GM21423 (cell line): Measurements from ENCODE around the gene NUDT19.
"Not testable (repeated sequence)": the region's sequence is repeated elsewhere in the genome, so short reads cannot be mapped to it uniquely, and the experiment has no call there.

Source experiments
- ATAC-seq: cut with Tn5 transposase; IDR thresholded peaks from one replicate; pipeline ENCODE4 v1.9.1; 2021; ENCODE audit warnings: mild to moderate bottlenecking, moderate library complexity; ENCODE audit not compliant: unreplicated experiment

NUDT19 gene

DNA sequence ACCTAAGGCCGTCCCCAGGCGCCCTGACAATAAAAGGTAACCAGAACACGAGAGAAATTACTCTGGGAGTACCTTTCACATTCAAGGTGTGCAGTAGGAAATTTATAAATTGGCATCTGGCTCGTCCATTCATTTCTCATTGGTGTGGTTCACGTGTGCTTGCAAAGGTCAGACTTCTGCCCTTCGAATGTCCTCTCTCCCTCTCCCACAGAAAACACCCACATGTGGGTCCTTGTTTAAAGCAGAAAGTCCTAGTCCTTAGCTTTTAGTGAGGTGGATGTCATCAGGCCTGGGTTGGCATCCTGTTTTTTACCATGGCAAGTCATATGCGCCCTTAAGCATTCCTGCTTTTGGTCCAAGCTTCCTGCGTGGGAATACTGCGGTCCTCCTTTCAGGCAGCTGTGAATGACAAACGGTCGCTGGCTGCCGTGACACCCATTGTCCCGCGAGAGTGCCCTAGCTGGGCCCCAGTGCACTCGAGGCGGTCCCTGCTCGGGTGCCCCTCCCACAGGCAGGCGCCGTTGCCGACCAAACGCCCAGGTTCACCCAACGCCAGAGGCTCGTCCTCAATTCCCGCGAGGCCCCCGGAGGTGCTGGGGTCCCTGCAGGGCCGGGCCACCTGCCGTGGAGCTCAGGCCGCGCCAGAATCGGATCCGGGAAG is at the start of gene NUDT19:
Gene NUDT19 (plus strand): TSS at position 531 of the 661 bp plus-strand sequence. CDS start 140 bp downstream, outside the sequence.
- ATAC-seq: peak; percentile 79

DNA sequence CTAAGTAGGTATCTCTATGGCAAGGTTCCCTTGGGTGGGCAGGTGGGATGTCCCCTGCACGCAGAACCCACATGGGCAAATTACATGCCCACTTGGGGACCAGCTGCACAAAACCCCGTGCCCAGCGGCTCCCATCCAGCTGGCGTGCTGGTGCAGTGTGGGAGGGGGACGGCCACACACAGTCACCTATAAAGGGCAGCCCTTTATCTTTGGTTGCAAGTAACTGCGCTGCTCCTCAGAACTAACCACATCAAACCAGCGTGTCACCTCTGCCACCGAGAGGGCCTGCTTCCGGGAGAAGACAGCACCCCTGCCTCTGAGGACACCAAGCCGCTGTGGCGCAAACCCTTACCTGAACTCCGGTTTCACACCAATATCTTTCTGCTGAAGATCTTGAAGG is 48.9 kb upstream of the NUDT19 start:
- no peak for ATAC-seq

DNA sequence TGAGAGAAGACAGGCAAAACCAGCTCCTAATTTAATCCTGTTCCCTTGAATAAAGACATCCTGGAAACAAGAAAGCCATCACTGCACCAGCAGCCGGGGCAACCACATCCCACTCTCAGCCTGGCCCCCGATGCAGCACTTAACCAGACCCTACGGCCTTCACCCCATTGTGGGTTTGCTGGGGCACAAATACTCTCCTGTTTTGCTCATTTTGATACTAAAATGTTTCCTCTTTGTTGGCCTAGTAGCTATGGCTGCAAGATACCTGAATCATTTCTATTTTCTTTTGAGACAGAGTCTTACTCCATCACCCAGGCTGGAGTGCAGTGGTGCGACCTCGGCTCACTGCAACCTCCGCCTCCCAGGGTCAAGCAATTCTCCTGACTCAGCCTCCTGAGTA is 45.1 kb upstream of the NUDT19 start:
- no peak for ATAC-seq

DNA sequence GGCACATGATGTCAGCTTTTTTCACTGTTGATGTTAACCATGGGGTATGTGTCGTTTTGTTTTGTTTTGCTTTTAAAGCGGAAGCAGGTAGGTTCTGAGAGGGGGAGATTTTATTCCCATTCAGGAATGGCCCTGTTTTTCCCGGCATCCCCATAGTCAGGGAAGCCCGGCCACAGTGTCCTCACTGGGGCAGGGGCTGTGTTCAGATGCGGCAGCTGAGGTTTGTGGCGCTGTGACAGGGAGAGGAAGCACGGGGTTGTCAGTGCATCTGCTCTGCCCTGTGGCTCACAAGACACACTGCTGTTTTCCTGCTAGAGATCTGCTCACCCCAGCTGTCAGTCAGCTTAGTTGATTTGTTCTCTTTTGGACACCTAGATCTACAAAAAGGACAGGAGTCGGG is 44.3 kb upstream of the NUDT19 start:
- ATAC-seq: no peak

DNA sequence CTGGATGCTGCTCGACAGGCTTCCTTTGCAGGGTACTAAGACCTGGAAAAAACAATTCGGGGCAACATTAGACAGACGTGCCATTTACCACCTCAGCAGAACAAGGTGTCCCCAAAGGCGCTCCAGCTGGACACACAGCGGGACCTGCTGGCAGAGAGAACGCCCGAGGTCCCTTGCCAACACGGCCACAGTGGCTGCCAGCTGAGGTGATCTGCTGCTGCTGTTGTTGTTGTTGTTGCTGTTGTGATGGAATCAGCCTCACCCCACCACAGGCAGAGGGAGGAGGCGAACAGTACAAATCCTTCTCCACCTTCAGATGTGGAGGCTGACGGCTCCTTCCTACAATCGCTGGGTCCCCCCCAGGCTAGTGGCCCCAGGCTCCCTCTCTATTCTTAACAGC is 41.9 kb upstream of the NUDT19 start:
- ATAC-seq: no peak

DNA sequence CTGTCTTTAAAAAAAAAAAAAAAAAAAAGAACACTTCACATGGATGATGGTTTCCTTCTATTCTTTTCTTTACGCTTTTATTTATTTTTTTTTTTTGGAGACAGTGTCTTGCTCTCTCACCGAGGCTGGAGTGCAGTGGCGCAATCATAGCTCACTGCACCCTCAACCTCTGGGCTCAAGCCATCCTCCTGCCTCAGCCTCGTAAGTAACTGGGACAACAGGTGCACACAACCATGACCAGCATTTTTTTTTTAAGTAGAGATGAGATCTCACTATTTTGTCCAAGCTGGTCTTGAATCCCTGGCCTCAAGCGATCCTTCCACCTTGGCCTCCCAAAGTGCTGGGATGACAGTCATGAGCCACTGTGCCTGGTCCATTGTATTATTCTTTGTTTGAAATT is 41.0 kb upstream of the NUDT19 start:
- no peak for ATAC-seq

DNA sequence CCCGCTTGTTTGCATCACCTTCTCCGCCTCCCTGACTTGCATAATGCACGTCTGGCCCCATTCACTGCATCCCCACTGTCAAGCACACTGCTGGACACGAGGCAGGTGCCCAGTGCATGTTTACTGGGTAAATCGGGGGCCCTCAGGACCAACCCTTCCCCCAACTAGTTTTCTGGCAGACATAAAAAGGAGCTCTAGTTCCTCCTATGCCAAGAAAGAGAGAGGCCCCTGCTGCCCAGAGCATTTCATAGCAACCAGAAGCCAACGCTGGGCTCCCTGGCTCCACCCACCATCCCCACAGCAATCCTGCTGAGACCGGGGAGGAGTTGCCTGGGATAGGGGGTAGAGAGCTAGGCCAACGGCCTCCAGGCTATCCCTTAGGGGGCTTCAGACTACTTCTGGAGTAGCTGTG is 39.9 kb upstream of the NUDT19 start:
- no peak for ATAC-seq

DNA sequence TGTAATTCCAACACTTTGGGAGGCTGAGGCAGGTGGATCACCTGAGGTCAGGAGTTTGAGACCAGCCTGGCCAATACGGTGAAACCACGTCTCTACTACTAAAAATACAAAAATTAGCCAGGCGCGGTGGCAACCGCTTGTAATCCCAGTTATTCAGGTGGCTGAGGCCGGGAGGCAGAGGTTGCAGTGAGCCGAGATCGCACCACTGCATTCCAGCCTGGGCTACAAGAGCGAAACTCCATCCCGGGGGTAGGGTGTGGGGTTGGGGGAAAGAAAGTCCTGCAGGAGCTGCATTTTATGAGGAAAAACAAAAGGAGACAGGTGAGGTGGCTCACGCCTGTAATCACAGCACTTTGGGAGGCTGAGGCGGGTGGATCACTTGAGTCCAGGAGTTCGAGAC is 39.3 kb upstream of the NUDT19 start:
- not testable (repeated sequence) for ATAC-seq

DNA sequence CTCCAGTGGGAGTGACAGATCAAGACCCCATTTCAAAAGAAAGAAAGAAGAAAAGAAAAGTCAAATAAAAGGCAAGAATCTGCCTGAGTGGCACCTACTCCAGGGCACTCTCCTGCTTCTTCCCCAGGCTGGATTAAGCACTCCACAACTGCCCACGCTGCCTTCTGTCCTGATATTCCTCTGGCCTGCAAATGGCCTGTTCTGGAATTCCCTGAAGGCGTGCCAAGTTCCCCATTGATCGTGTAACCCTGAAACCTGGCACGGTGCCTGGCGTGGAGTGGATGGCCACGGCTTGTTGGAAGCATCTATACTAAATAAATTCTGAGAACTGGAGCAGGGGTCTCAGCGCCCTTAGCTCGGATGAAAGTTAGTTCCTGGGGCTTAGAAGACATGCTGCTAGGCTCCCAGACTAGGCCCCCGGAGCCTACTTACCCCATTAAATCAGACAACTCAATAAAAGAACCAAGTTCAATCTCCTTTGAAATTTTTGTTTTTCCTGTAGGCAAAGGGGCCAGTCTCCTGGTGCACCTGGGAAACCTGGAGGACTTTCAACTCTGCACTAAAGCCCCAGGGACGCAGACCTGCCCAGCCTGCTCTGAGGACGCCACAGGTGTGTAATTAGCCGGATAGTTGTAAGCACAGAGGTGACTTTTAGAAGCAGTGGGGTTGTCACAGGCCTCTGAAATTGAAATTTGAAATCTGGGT is 38.6 kb upstream of the NUDT19 start:
- ATAC-seq: no peak

DNA sequence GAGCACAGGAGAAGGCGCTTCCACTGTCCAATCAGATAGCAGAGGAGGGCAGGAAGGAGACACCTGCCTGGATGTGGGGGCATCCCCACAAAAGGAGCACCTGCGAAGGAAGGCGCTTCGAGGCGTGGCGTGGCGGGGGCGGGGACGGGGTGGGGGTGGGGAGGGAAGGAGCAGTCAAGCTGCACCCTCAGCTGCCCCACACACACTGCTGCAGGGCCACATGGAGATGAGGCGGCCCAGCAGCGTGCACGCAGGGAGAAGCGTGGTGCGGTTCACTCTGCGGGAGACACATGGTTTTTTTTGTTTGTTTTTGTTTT is 38.1 kb upstream of the NUDT19 start:
- ATAC-seq: no peak

DNA sequence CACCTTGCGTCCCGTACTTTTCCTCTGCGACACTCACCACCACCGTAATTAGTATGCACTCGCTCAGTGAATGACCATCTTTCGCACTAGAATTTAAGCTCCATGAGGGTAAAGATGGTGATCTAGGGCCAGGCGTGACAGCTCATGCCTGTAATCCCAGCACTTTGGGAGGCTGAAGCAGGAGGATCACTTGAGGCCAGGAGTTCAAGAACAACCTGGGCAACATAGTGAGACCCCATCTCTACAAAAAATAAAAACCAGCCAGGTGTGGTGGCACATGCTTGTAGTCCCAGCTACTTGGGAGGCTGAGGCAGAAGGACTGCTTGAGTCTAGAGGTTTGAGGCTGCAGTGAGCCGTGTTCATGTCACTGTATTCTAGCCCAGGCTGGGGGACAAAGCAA is 35.2 kb upstream of the NUDT19 start:
- not testable (repeated sequence) for ATAC-seq

DNA sequence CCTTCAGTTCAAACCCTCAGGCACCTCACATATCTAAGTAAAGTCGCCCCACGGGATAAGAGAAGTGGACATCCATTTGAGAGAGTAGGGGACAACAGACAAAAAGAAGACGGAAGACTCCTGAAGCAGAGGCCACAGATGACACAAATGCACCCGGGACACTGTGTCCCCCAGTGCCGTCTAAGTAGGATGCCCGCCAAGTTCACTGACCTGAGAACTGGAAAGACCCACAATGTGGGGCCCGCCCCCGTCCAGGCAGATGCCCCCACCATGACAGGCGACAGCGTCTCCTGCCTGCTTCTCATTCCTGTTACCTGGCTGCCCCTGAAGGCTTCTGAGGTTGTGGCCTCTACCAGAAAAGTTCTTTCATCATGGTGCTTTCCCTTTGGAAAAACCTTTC is 33.5 kb upstream of the NUDT19 start:
- ATAC-seq: no peak

DNA sequence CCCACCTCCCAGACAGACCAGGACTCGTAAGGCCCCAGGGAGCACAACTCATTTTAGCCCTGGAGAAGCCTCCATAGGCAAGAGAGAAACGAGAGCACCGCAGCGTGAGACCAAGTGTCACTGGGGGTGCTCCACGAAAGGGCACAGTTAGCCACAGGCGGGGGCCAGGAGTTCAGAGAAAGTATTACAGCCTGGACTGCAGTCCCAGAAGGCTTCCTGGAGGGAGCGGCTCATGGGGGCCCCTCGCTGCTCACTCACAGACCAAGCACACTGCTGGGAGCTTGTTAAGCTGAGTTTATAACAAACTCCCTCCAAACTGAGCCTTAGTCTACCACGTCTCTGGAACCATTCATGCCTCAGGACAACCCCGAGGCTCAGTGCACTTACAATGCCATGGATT is 33.1 kb upstream of the NUDT19 start:
- no peak for ATAC-seq

DNA sequence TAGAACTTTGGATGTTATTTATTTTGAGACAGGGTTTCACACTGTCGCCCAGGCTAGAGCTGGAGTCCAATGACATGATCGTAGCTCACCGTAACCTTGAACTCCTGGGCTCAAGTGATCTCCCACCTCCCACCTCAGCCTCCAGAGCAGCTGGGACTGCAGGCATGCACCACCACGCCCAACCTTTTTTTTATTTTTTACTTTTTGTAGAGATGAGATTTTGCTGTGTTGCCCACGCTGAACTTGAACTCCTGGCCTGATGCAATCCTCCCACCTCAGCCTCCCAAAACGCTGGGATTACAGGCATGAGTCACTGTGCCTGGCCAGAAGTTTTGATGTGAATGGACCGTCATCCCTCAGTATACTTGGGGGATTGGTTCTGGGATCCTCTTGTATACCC is 30.3 kb upstream of the NUDT19 start:
- ATAC-seq: no peak

DNA sequence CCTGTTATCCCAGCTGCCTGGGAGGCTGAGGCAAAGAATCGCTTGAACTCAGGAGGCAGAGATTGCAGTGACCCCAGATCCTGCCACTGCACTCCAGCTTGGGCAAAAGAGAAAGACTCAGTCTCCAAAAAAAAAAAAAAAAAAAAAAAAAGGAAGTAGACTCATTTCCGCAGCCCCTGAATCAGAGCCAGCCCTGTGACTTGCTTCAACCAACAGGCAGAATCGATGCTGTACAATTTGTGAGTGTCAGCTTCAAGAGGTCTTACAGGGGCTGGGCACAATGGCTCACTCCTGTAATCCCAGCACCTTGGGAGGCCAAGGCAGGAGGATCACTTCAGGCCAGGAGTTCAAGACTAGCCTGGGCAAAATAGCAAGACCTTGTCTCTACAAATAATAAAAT is 29.4 kb upstream of the NUDT19 start:
- ATAC-seq: no peak

DNA sequence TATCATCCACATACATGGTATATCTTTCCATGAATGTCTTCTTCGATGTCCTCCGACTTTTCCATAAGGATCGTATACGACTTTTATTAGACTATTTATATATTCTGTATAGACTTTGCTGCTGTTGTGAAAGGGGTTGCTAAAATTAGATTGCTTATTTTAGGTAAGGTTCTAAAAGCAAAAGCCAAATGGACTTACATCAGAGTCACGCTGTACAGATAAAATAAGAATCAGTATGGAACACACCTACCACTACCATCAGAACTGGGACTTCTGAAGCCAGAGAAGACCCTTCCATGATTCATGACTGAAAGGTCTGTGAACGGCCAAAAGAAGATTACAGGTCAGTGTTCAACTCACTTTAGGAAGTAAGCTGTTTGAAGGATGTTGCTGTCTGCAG is 25.5 kb upstream of the NUDT19 start:
- no peak for ATAC-seq

DNA sequence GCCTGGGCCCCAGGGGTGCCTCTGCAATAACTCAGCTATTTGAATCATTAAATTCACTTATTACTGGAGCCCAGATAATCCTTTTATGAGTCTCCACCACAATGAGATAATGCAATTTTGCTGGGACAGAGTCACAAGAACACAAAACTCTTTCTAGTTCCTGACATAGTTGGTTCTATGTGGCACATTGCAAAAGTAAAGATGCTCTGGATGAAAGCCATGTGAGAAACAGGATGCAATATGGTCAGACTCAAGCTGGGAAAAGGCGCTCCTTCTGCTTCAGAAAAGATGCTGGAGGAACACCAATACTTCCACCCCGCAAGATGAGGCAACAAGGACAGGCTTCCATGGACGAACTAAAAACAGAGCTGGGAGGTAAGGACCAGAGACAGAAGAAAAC is 22.3 kb upstream of the NUDT19 start:
- no peak for ATAC-seq

DNA sequence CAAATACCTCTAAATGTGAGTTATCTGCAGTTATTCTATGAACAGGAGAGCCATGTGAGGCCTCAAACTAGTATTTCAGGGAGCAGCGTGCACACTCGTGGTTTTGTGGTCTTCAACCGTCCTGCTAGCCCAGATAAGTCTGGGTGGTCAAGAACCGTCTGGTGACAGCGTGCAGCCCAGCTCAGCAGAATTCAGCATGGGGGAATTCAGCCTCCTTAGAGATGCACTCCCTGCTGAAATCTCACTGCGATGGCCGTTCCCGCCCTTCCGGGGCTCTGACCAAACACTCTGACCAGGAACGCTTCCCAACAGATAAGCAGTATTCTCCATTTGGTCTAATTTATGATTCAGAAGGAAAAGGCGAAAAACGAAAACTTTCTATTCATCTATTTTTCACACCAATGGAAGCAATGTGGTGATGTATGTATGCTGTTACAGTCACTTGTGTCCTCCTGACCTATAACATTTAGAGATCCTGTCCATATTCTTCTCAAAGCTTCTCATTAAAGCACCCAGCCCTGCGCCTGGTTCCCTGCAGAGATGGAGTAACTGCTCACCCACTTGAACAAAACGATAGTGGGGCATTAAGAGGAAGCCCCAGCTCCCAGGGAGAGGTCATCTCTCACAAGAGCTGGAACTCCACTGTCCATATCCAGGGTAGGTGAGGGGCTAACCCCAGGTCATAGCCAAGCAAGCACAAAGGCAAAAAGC is 19.6 kb upstream of the NUDT19 start:
- no peak for ATAC-seq

DNA sequence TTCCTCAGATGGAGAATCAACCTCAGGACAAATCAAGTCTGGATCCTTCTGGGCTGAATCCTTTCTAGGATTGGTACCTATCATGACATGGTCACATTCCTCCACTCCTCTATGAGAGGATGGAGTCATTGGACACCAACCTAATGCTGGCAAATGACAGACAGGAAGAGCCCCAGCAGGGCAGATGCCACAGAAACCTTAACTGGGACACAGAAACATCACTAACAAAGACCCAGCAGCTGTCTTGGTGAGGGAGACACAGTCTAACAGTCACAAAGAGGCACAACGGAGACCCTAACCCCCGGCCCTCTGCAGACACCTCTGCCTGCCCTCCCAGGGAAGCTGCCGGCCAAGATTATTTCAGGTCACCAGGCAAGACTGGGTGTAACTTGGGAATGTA is 18.8 kb upstream of the NUDT19 start:
- no peak for ATAC-seq

DNA sequence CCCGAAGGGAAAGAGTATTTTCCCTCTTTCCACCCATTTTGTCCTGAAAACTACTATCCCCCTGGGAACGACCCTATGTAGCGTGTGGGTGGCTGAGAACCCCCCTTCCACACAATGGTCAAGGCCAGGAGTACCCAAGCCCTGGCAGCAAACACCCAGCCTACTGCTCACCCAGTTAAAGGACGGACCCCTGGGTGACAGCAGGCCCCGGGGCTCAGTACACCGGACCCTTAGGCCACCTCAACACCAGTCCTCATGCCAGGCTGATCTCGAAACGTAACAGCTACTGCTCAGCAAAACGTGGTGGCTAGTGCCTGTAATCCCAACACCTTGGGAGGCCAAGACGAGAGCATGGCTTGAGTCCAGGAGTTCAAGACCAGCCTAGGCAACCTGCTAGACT is 18.0 kb upstream of the NUDT19 start:
- ATAC-seq: no peak

DNA sequence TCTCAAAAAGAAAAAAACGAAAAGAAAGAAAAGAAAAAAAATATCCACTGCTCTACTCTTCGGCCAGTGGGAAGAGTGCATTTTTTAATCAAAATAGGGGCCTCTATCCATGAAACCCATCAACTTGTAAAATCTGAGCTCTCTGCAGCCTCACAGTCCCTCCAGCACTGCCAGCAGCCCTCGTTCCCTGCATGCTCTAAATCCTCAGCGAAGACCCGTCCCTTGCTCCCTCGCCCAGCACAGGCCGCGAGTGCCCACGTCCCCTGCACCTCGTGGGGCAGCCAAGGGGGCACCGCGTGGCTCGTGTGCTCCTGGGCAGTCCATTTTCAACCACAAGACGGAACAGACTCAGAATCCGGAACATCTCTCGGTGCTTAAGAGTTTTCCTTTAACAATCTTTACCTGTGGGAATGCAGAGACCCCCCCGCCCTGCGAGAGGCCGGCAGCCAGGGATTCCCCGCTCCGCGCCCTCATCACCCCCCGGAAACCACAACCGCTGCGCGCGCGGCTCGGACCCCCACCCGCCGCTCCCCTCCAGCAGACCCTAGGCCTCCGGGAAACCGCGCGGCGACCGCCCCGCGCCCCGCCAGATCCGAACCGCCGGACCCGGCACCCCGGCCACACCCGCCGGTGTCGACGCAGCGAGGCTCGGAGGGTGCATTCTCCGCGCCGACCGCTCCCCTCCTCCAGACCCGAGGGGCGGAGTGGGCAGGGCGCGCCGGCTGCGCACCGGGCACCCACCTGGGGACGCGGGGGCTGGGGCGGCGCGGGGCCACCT is 17.3 kb upstream of the NUDT19 start:
- ATAC-seq: no peak
